ENCODE data around the gene ZEB2. TPM values are rescaled to one million over a fixed set of nuclear protein-coding genes. Genes with fewer than 3 reads are reported as not detected.

ZEB2 gene
- total RNA-seq, 4 donors from 2014 or later: 19.8 to 69.6 (median 42.9) TPM

DNA sequence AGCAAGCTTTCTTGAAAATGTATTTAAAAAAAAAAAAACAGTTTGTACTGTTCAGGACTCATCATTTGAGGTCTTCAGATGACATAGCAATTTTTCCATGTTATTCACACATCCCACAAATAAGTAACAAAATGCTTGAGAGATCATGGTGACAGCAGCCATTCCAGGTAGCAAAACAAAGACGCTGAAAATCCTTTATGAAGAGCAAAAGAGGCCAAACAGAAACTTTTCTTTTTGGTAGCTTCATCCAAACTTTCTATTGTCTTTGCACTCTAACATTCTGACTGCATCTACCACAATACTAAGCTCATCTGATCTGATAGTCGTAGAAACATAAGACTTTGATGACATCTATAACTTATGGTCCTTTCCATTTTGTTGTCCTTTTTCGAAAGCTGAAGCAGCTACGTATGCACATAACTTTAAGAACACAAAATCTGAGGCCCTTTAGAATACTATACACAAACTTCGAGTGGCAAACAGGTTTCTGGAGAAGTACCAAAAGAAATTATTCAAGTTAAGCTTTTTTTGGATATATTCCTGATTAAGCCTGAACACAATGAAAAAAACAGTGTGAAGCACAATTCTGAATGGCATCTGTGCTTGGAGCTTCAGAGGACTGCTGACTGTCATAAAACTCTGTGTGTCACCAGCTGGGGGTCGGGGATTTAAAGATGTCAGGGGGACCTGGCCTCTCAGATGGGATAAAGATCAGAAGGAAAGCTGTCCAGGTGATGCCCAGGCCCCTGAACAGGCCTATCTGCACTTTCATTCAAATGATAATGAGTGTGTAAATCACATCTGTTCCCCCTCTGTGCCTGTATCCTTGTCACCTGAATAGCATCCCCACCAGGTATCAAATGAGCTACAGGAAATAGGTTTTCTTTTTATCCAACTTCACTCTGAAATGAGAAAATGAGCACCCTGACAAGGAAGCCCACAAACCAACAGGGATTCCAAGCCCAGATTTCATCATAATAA is 75.8 kb downstream of the ZEB2 start:
- H3K27me3 ChIP-seq: no peaks in the 10 kb centered on the region
- in situ Hi-C loops (cut with MboI; ENCODE audit: low pct_ligation_motif_present in 1 of 4, low pct_unique_long_range_greater_than_20kb in 1 of 4, low sequenced_read_pairs in 3 of 4) (no loop called here), intact Hi-C loops (cut with DNase I; ENCODE audit: low total_unique reads) (no loop called here)
- no peak overlapping the region for H3K4me3 ChIP-seq
- WGBS, 2 donors (ENCODE audit: low coverage in 1 of 2): 65 to 68% methylated on average over 5 to 6 of the region's 6 CpGs
- H3K27ac ChIP-seq: peak overlapping the region in 3 of 4 donors; percentile 1 to 41 (median 6)
- no peak for TF ChIP-seq EP300 (IDR thresholded peaks at IDR 0.05; ENCODE audit: low read depth)
- TF ChIP-seq POLR2AphosphoS5 (IDR thresholded peaks at IDR 0.05): no peak
- TF ChIP-seq CTCF (IDR thresholded peaks at IDR 0.05): no peak
- no peak for TF ChIP-seq POLR2A (IDR thresholded peaks at IDR 0.05)
- no peaks in the 10 kb centered on the region for H3K36me3 ChIP-seq
- H3K9me3 ChIP-seq: no peaks in the 10 kb centered on the region
- peaks cover 0 to 5% (median 0%) of the 10 kb centered on the region in 4 donors for H3K4me1 ChIP-seq
- DNase-seq: no peak

GRCh38 chr2:144441711-144442141 is 78.2 kb downstream of the ZEB2 start:
- intact Hi-C loops (cut with DNase I; ENCODE audit: low total_unique reads): no loop called here
- TF ChIP-seq POLR2AphosphoS5 (IDR thresholded peaks at IDR 0.05): no peak
- TF ChIP-seq POLR2A (IDR thresholded peaks at IDR 0.05): no peak
- no peak for TF ChIP-seq CTCF (IDR thresholded peaks at IDR 0.05)
- no peak for TF ChIP-seq EP300 (IDR thresholded peaks at IDR 0.05; ENCODE audit: low read depth)
- H3K4me1 ChIP-seq: peaks cover 0 to 17% (median 5%) of the 10 kb centered on the region in 4 donors
- H3K27ac ChIP-seq: peak overlapping the region; percentile 25 to 49 (median 32)
- no peak overlapping the region for H3K4me3 ChIP-seq
- WGBS, 2 donors (ENCODE audit: low coverage in 1 of 2): 59 to 67% methylated on average over 2 of the region's 2 CpGs
- in situ Hi-C loops (cut with MboI; ENCODE audit: low pct_ligation_motif_present in 1 of 4, low pct_unique_long_range_greater_than_20kb in 1 of 4, low sequenced_read_pairs in 3 of 4): no loop called here
- H3K9me3 ChIP-seq: no peaks in the 10 kb centered on the region
- no peaks in the 10 kb centered on the region for H3K27me3 ChIP-seq
- no peak for DNase-seq
- no peaks in the 10 kb centered on the region for H3K36me3 ChIP-seq

DNA sequence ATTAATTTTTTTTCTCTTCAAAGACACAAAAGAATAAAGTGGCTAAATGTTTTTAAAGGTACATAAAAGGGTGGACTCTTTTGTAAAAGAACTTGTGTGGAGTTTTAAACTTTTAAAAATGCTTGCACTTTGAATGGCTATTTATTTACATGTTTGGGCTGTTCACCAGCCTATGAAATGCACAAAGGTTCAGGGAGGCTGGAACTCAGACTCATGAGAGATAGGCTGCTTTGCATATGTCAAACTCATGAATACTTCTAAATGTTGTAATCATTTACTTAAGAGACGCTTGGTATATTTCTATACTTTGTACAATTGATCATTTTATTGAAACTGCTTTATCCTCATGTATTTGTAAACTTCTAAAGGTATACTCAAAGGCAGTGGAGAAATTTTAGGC is 79.9 kb downstream of the ZEB2 start:
- intact Hi-C loops (cut with DNase I; ENCODE audit: low total_unique reads): no loop called here
- Histone ChIP-seq H3K27ac (peak overlapping the region in 1 of 4 donors; percentile 18), H3K36me3 (no peaks in the 10 kb centered on the region), H3K4me1 (peaks cover 0 to 18% (median 5%) of the 10 kb centered on the region in 4 donors), H3K9me3 (no peaks in the 10 kb centered on the region), H3K27me3 (no peaks in the 10 kb centered on the region), H3K4me3 (no peak overlapping the region)
- TF ChIP-seq EP300 (IDR thresholded peaks at IDR 0.05; ENCODE audit: low read depth) (no peak), CTCF (IDR thresholded peaks at IDR 0.05) (no peak), POLR2AphosphoS5 (IDR thresholded peaks at IDR 0.05) (no peak), POLR2A (IDR thresholded peaks at IDR 0.05) (no peak)
- no peak for DNase-seq
- in situ Hi-C loops (cut with MboI; ENCODE audit: low pct_ligation_motif_present in 1 of 4, low pct_unique_long_range_greater_than_20kb in 1 of 4, low sequenced_read_pairs in 3 of 4): no loop called here
- 77 to 93% methylated on average over 1 of the region's 1 CpG for WGBS, 2 donors (ENCODE audit: low coverage in 1 of 2)

- H3K9me3 ChIP-seq: no peaks in the 10 kb centered on the region
- H3K27me3 ChIP-seq: no peaks in the 10 kb centered on the region
- no peak for DNase-seq
- intact Hi-C loops (cut with DNase I; ENCODE audit: low total_unique reads): no loop called here
- no peak overlapping the region for H3K4me3 ChIP-seq
- TF ChIP-seq CTCF (IDR thresholded peaks at IDR 0.05): no peak
- H3K27ac ChIP-seq: peak overlapping the region in 1 of 4 donors; percentile 18
- in situ Hi-C loops (cut with MboI; ENCODE audit: low pct_ligation_motif_present in 1 of 4, low pct_unique_long_range_greater_than_20kb in 1 of 4, low sequenced_read_pairs in 3 of 4): no loop called here
- 87 to 91% methylated on average over 7 to 8 of the region's 8 CpGs for WGBS, 2 donors (ENCODE audit: low coverage in 1 of 2)
- H3K4me1 ChIP-seq: peaks cover 0 to 18% (median 5%) of the 10 kb centered on the region in 4 donors
- H3K36me3 ChIP-seq: no peaks in the 10 kb centered on the region
These were observed 80.9 kb downstream of the ZEB2 start for GRCh38 chr2:144438801-144439631.

All from transverse colon (tissue), 4 donors.